Pancreas (tissue), 10 donors: ENCODE results near the gene MAPK4. TPM values are rescaled to one million over a fixed set of nuclear protein-coding genes. Genes with fewer than 3 reads are reported as not detected.
"Not testable (repeated sequence)": the region's sequence is repeated elsewhere in the genome, so short reads cannot be mapped to it uniquely, and the experiment has no call there.

ENCODE experiments used
- ATAC-seq, 4 donors: fragments of 200-7000 bp; cut with Tn5 transposase; one replicate each; pipeline versions ENCODE4 v1.8.0 to v1.9.1; 2020; ENCODE audit warnings: mild to moderate bottlenecking in 4 of 4, moderate library complexity in 4 of 4
- DNase-seq, 6 donors: peaks; one replicate each; pipeline ENCODE4 v3.0.0-alpha.2; 2020
- FAIRE-seq: peaks from 2 replicates; lab custom pipeline; 2012; peaks lifted over from hg19 to GRCh38; lab: Jason Lieb, UNC
- H3K27ac ChIP-seq, 4 donors: fragments of 200-600 bp; sonication (generic); 1 replicate in 3 of 4; 2 replicates in 1 of 4; pipeline versions ENCODE4 v1.5.0 to v1.8.0; 2020
- H3K27me3 ChIP-seq, 4 donors: fragments of 200-600 bp; one replicate each; pipeline ENCODE4 v1.8.0; 2021
- H3K36me3 ChIP-seq, 3 donors: fragments of 200-600 bp; sonication (generic) in 1 of 3; one replicate each; pipeline versions ENCODE4 v1.5.0 to v1.8.0; 2020 to 2021
- H3K4me1 ChIP-seq, 3 donors: fragments of 200-600 bp; one replicate each; pipeline ENCODE4 v1.8.0; 2021
- H3K4me3 ChIP-seq, 4 donors: fragments of 200-600 bp; sonication (generic) in 2 of 4; one replicate each; pipeline versions ENCODE4 v1.5.0 to v1.8.0; 2020 to 2021
- H3K9me3 ChIP-seq, 4 donors: fragments of 200-600 bp; one replicate each; pipeline ENCODE4 v1.8.0; 2021
- WGBS, 2 donors: extraction: QIAGEN DNeasy Blood & Tissue Kit; methylation state at CpG; one replicate each; pipeline ENCODE4 v1.1.7; 2013; 5-methylcytosine and 5-hydroxymethylcytosine counted together
- intact Hi-C, 3 donors: fragments of 100-400 bp; cut with DNase I; formaldehyde crosslinking; loops; one replicate each; pipeline versions ENCODE4 v1.11.1 to v1.14.2; 2022
- polyA plus RNA-seq, 2 donors: library from polyadenylated mRNA; stranded (reverse); fragments of 200-250 nt; gene quantifications; one replicate each; pipeline ENCODE4 v1.2.3, GENCODE V29; 2013
- total RNA-seq, 6 donors: library from RNA; stranded (reverse); fragmentation: NEBNext Ultra II Directional in 4 of 6; extraction: Animal tissue kit (Norgen Biotek cat#: 25700) in 4 of 6; gene quantifications; one replicate each; pipeline versions ENCODE4 v1.2.1 to v1.2.4, GENCODE V29; 2021 to 2023
- TF ChIP-seq, protein P1 (sequence below), 4 donors: fragments of 200-600 bp; sonication (generic) in 3 of 4; IDR thresholded peaks; one replicate each; pipeline versions ENCODE4 v1.5.0 to v1.8.0; 2021; ENCODE audit warnings: antibody characterized with exemption in 4 of 4
- donor health status: healthy with polysubstance abuse.
- donor health status: DM: no; HTN: no; CAD: no; lungs with moderate emphysema.
- donor health status: DM: no; HTN: no; CAD: no.
- donor health status: control.
- donor health status: control.
- donor health status: Bipolar disorder and iron deficiency.
- donor health status: DM: yes; HTN: yes; CAD: no.
- donor health status: DM: no; HTN: no; CAD: no.
- donor health status: DM: no; HTN: no; CAD: no.
- donor health status: DM: yes; HTN: yes; CAD: no.

Gene MAPK4
- total and polyA plus RNA-seq, 8 donors: 0.46 to 2.5 (median 0.80) TPM

DNA sequence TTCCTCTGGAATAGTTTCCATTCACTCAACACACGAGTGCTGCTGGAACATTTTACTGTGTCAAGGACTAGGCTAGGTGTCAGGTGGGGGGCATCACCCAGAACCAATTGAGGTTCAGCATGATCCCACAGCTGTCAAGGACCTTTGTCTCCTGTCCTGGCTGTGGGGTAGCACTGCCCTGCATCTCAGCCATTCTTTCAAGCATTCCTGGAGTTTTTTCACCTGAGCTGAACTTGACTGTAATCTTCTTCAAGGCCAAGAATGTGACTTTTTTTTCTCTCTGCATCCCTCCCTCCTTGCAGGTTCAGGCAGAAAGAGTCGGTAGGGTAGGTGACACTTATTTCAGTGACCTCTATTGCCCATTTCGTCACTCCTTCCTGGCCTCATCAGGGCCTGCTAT lies 3.5 kb downstream of the MAPK4 start:
- Histone ChIP-seq H3K27ac (no peak overlapping the region), H3K9me3 (no peaks in the 10 kb centered on the region), H3K4me1 (no peaks in the 10 kb centered on the region), H3K4me3 (no peak overlapping the region), H3K27me3 (no peaks in the 10 kb centered on the region), H3K36me3 (no peaks in the 10 kb centered on the region)
- no peak for DNase-seq
- intact Hi-C loops: no loop called here
- WGBS, 2 donors: 83 to 89% methylated on average over 3 of the region's 3 CpGs
- no peak for ATAC-seq
- TF ChIP-seq, protein P1, sequence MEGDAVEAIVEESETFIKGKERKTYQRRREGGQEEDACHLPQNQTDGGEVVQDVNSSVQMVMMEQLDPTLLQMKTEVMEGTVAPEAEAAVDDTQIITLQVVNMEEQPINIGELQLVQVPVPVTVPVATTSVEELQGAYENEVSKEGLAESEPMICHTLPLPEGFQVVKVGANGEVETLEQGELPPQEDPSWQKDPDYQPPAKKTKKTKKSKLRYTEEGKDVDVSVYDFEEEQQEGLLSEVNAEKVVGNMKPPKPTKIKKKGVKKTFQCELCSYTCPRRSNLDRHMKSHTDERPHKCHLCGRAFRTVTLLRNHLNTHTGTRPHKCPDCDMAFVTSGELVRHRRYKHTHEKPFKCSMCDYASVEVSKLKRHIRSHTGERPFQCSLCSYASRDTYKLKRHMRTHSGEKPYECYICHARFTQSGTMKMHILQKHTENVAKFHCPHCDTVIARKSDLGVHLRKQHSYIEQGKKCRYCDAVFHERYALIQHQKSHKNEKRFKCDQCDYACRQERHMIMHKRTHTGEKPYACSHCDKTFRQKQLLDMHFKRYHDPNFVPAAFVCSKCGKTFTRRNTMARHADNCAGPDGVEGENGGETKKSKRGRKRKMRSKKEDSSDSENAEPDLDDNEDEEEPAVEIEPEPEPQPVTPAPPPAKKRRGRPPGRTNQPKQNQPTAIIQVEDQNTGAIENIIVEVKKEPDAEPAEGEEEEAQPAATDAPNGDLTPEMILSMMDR (IDR thresholded peaks at IDR 0.05): no peak
- FAIRE-seq: no peak

DNA sequence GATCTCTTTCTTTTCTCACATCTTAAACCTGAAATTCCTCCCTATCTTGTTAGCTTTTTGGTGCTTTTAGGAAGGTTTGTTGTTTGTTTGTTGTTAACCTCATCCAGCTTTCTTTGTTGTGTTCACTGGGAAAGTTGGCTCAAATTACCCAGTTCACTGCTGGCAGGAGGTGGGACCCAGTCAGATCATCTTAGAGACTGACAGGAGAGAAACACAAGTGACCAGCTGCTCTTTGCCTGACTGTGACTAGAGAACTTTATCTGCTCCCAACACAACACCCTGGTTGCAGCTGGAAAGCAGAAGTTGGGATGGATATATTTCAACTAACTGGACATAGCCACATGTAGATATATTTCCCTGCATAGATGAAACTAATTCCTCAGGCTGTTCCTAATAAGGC lies 10.0 kb downstream of the MAPK4 start:
- no peak for FAIRE-seq

DNA sequence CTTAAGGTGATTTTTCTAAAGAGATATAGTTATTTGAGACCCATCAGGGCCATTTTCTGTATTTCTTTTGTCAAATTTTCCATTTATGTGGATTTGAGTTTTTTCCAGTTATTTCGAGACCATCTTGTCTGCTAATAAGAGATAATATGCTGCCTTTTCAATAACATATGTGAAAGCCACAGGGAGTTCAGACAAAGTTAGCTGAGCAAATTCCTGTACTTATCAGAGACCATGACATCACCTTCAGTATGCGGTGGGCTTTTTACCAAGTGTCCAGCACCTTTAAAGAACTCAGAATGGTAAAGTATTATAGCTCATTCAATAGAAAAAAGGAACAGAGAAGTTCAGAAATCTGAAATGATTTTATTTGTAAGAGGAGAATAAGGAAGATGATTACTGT lies 11.7 kb downstream of the MAPK4 start:
- intact Hi-C loops: no loop called here
- no peak for FAIRE-seq
- WGBS, 2 donors: 69 to 73% methylated on average over 2 of the region's 2 CpGs
- no peak for ATAC-seq
- H3K27ac ChIP-seq: no peak overlapping the region
- DNase-seq: no peak
- H3K27me3 ChIP-seq: no peaks in the 10 kb centered on the region
- H3K4me3 ChIP-seq: no peak overlapping the region
- no peaks in the 10 kb centered on the region for H3K36me3 ChIP-seq
- no peaks in the 10 kb centered on the region for H3K4me1 ChIP-seq
- TF ChIP-seq, protein P1 (IDR thresholded peaks at IDR 0.05): no peak
- H3K9me3 ChIP-seq: no peaks in the 10 kb centered on the region

More for the DNA sequence above, 10.0 kb downstream of the MAPK4 start:
- H3K27me3 ChIP-seq: no peaks in the 10 kb centered on the region
- H3K4me1 ChIP-seq: no peaks in the 10 kb centered on the region
- DNase-seq (no peak), ATAC-seq (no peak)
- TF ChIP-seq, protein P1 (IDR thresholded peaks at IDR 0.05): no peak
- H3K4me3 ChIP-seq: no peak overlapping the region
- intact Hi-C loops: no loop called here
- H3K27ac ChIP-seq: no peak overlapping the region
- no peaks in the 10 kb centered on the region for H3K9me3 ChIP-seq
- H3K36me3 ChIP-seq: no peaks in the 10 kb centered on the region

DNA sequence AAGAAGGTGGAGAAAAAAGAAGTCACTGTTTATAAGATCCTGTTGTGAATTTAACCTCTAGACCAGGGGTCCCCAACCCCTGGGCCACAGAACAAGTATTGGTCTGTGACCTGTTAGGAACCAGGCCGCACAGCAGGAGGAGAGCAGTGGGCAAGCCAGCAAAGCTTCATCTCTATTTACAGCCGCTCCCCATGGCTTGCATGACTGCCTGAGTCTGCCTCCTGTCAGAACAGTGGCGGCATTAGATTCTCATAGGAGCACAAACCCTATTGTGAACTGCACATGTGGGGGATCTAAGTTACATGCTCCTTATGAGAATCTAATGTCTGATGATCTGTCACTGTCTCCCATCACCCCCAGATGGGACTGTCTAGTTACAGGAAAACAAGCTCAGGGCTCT lies 13.3 kb downstream of the MAPK4 start:
- FAIRE-seq, H3K9me3 ChIP-seq, DNase-seq, H3K4me1 ChIP-seq, H3K4me3 ChIP-seq, intact Hi-C loops, H3K27me3 ChIP-seq, H3K27ac ChIP-seq, H3K36me3 ChIP-seq, ATAC-seq: not testable (repeated sequence)
- WGBS, 2 donors: 87 to 94% methylated on average over 3 of the region's 3 CpGs

DNA sequence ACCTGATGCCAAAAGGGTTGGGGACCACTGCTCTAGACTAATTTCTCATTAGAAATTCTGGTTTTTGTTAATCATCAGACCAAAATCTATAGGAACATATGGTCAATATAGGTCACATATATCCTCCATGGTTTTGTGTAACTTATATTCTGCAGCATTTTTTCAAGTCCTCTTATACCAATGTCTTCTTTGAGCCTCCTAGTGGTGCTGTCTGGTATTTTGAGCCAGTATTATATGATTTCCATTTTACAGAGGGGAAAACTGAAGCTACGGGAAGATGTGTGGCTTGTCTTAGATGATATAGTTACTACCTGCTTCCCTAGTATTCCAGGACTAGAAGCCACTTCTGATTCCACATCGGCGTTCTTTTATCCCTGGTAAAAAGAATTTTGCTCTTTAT lies 13.8 kb downstream of the MAPK4 start:
- no peaks in the 10 kb centered on the region for H3K9me3 ChIP-seq
- intact Hi-C loops: no loop called here
- 69 to 70% methylated on average over 3 of the region's 3 CpGs for WGBS, 2 donors
- H3K36me3 ChIP-seq: no peaks in the 10 kb centered on the region
- TF ChIP-seq, protein P1 (IDR thresholded peaks at IDR 0.05): no peak
- no peak for ATAC-seq
- H3K27ac ChIP-seq: no peak overlapping the region
- DNase-seq: no peak
- H3K4me3 ChIP-seq: no peak overlapping the region
- H3K4me1 ChIP-seq: no peaks in the 10 kb centered on the region
- no peak for FAIRE-seq
- no peaks in the 10 kb centered on the region for H3K27me3 ChIP-seq

DNA sequence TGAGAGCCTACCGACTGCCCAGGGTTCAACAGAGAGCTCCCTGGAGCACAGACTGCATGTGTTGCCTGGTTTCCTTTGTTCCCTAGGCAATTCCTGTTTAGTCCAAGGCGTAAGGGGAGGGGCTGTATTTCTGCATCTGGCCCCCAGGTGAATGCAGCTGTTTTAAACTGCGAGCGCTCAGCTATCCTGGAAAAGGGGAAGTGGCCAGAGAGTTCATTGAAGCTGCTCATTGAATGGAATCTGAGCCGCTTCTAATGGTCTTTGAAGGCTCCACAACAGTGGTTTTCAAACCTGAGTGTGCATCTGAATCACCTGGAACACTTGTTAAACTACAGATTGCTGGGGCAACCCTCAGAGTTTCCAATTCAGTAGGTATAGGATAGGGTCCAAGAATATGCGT lies 18.1 kb downstream of the MAPK4 start:
- FAIRE-seq (no peak), ATAC-seq (no peak)

More for the DNA sequence above, 18.1 kb downstream of the MAPK4 start:
- no peaks in the 10 kb centered on the region for H3K9me3 ChIP-seq
- no peaks in the 10 kb centered on the region for H3K4me1 ChIP-seq
- H3K27ac ChIP-seq: no peak overlapping the region
- 74 to 82% methylated on average over 6 of the region's 6 CpGs for WGBS, 2 donors
- H3K4me3 ChIP-seq: no peak overlapping the region
- H3K36me3 ChIP-seq: no peaks in the 10 kb centered on the region
- TF ChIP-seq, protein P1 (IDR thresholded peaks at IDR 0.05): no peak
- H3K27me3 ChIP-seq: no peaks in the 10 kb centered on the region
- no peak for DNase-seq
- intact Hi-C loops: no loop called here
